A549 (cell line): ENCODE measurements around the gene ANKRD9.

Experiments used
- BHLHE40 ChIP-seq: IDR thresholded peaks from 2 replicates; pipeline ENCODE4 v1.6.1; 2012; ENCODE audit warnings: low read depth, low read length, inconsistent platforms
- EHF ChIP-seq: fragments of 250-450 bp; sonication (Bioruptor Pico); IDR thresholded peaks from 2 replicates; pipeline ENCODE4 v1.5.0; 2020; ENCODE audit warnings: mild to moderate bottlenecking
- HOXB5 ChIP-seq: fragments of 250-450 bp; sonication (Bioruptor Pico); IDR thresholded peaks from 2 replicates; pipeline ENCODE4 v1.5.0; 2020; ENCODE audit warnings: mild to moderate bottlenecking, moderate library complexity
- MAFK ChIP-seq: fragments of 450-650 bp; IDR thresholded peaks from 2 replicates; pipeline ENCODE4 v1.6.1; 2014; ENCODE audit not compliant: partially characterized antibody
- MYC ChIP-seq: IDR thresholded peaks from 2 replicates; pipeline ENCODE4 v1.6.1; 2012; ENCODE audit warnings: mild to moderate bottlenecking, inconsistent platforms, low read length, improper control_type of control experiment, borderline replicate concordance
- POLR2A ChIP-seq: IDR thresholded peaks from 2 replicates; pipeline ENCODE4 v1.6.1; 2012; ENCODE audit warnings: mild to moderate bottlenecking, low read length
- RFX5 ChIP-seq: fragments of 450-650 bp; IDR thresholded peaks from 2 replicates; pipeline ENCODE4 v1.7.1; 2014; ENCODE audit warnings: antibody characterized with exemption, mild to moderate bottlenecking, moderate library complexity
- RNF2 ChIP-seq: fragments of 200-600 bp; sonication (generic); IDR thresholded peaks from 2 replicates; pipeline ENCODE4 v1.6.1; 2016; ENCODE audit warnings: low read depth, mild to moderate bottlenecking, antibody characterized with exemption, moderate library complexity, borderline replicate concordance
- ZFP36 ChIP-seq: fragments of 450-650 bp; IDR thresholded peaks from 2 replicates; pipeline ENCODE4 v1.6.1; 2014; ENCODE audit warnings: borderline replicate concordance; ENCODE audit not compliant: partially characterized antibody
- TF ChIP-seq, protein P1 (sequence below): fragments of >200 bp; sonication (Bioruptor Twin); formaldehyde crosslinking; IDR thresholded peaks from 3 replicates; pipeline ENCODE4 v1.5.1; 2016
- TF ChIP-seq, protein P2 (sequence below): fragments of 150-350 bp; IDR thresholded peaks from 2 replicates; pipeline ENCODE4 v1.6.1; 2014; ENCODE audit warnings: low read depth, mild to moderate bottlenecking, low read length

DNA sequence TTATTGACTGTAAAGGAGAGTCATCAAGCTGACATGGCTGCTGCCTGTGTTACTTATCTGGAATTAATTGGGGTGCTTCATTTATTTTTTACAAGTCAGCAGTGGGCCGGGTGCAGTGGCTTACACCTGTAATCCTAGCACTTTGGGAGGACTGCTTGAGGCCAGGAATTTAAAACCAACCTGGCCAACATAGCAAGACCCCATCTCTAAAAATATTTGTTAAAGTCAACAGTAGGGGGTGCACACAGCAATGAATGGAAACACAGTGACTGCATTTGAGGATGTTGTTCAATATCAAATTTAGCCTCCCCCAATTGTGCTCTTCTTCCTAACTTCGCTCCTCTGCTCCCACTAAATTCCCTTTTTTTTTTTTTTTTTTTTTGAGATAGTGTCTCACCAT lies 52.1 kb downstream of the ANKRD9 start:
- TF ChIP-seq, protein P1, sequence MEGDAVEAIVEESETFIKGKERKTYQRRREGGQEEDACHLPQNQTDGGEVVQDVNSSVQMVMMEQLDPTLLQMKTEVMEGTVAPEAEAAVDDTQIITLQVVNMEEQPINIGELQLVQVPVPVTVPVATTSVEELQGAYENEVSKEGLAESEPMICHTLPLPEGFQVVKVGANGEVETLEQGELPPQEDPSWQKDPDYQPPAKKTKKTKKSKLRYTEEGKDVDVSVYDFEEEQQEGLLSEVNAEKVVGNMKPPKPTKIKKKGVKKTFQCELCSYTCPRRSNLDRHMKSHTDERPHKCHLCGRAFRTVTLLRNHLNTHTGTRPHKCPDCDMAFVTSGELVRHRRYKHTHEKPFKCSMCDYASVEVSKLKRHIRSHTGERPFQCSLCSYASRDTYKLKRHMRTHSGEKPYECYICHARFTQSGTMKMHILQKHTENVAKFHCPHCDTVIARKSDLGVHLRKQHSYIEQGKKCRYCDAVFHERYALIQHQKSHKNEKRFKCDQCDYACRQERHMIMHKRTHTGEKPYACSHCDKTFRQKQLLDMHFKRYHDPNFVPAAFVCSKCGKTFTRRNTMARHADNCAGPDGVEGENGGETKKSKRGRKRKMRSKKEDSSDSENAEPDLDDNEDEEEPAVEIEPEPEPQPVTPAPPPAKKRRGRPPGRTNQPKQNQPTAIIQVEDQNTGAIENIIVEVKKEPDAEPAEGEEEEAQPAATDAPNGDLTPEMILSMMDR = no peak
- no peak for TF ChIP-seq POLR2A
- no peak for TF ChIP-seq ZFP36
- TF ChIP-seq, protein P2, sequence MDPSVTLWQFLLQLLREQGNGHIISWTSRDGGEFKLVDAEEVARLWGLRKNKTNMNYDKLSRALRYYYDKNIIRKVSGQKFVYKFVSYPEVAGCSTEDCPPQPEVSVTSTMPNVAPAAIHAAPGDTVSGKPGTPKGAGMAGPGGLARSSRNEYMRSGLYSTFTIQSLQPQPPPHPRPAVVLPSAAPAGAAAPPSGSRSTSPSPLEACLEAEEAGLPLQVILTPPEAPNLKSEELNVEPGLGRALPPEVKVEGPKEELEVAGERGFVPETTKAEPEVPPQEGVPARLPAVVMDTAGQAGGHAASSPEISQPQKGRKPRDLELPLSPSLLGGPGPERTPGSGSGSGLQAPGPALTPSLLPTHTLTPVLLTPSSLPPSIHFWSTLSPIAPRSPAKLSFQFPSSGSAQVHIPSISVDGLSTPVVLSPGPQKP = no peak
- TF ChIP-seq MAFK = no peak
- no peak for TF ChIP-seq MYC
- no peak for TF ChIP-seq HOXB5 (CRISPR knock-in tag)
- no peak for TF ChIP-seq RNF2
- TF ChIP-seq EHF = no peak
- TF ChIP-seq BHLHE40 = no peak
- TF ChIP-seq RFX5 = no peak
